SH-SY5Y (cell line): ENCODE measurements around the gene PLEKHG5.

Source experiments
- GATA2 ChIP-seq: IDR thresholded peaks from 2 replicates; pipeline ENCODE4 v1.6.1; 2011; ENCODE audit warnings: mild to moderate bottlenecking, low read depth, low read length
- GATA3 ChIP-seq: IDR thresholded peaks from 2 replicates; pipeline ENCODE4 v1.6.1; 2011; ENCODE audit warnings: low read depth, mild to moderate bottlenecking, low read length, moderate library complexity

DNA sequence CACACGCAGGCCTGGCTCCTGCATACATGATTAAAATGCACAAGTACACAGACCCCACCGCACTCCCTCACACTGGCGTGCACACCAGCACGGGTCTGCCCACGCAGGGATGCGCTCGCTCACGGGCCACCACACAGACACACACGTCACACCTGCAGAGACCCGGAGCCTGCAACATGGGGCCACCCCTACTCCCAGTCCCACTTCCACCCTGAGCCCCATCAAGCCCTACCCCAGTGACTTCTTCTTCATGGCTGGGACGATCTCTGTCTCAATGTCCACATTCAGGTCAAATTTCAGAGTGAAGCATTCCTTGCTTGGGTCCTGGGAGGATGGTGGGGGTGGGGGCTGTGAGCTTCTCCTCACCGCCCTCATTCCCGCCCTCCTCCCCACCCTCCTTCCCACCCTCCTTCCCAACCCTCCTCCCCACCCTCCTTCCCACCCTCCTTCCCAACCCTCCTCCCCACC is 16.6 kb downstream of the PLEKHG5 start:
- no peak for TF ChIP-seq GATA3
- no peak for TF ChIP-seq GATA2
